Mesenchymal stem cell (in vitro differentiated cells and primary cell): Measurements from ENCODE around the gene WIF1.

Source experiments
- DNase-seq: peaks from one replicate; pipeline ENCODE4 v3.0.0-alpha.2; 2013
- H2AFZ ChIP-seq: one replicate; pipeline ENCODE4 v1.6.1; 2013; ENCODE audit warnings: low read depth, mild to moderate bottlenecking, control low read depth, inconsistent platforms, low read length, moderate library complexity
- H2AK5ac ChIP-seq: 2 replicates; pipeline ENCODE4 v1.6.1; 2013; ENCODE audit warnings: low read length, moderate library complexity, mild to moderate bottlenecking, inconsistent platforms; ENCODE audit not compliant: severe bottlenecking
- H2BK120ac ChIP-seq: one replicate; pipeline ENCODE4 v1.6.1; 2013; ENCODE audit warnings: low read depth, mild to moderate bottlenecking, inconsistent platforms, low read length, moderate library complexity
- H2BK12ac ChIP-seq, 2 experiments: one replicate each; pipeline ENCODE4 v1.6.1; 2013; ENCODE audit warnings: inconsistent platforms in 2 of 2, low read length in 2 of 2, mild to moderate bottlenecking in 2 of 2, moderate library complexity in 2 of 2, control low read depth in 1 of 2
- H2BK15ac ChIP-seq: one replicate; pipeline ENCODE4 v1.6.1; 2013; ENCODE audit warnings: mild to moderate bottlenecking, low read depth, inconsistent platforms; ENCODE audit not compliant: poor library complexity, severe bottlenecking
- H2BK5ac ChIP-seq: 2 replicates; pipeline ENCODE4 v1.6.1; 2013; ENCODE audit warnings: low read depth, mild to moderate bottlenecking, low read length, control low read depth, inconsistent platforms; ENCODE audit not compliant: poor library complexity, severe bottlenecking
- H3K14ac ChIP-seq, 2 experiments: one replicate each; pipeline ENCODE4 v1.6.1; 2013; ENCODE audit warnings: inconsistent platforms in 2 of 2, low read length in 2 of 2, control low read depth in 1 of 2, mild to moderate bottlenecking in 1 of 2, moderate library complexity in 1 of 2
- H3K18ac ChIP-seq, 2 experiments: one replicate each; pipeline ENCODE4 v1.6.1; 2013; ENCODE audit warnings: inconsistent platforms in 2 of 2, low read length in 2 of 2, control low read depth in 1 of 2, low read depth in 1 of 2, mild to moderate bottlenecking in 1 of 2
- H3K23ac ChIP-seq, 2 experiments: one replicate each; pipeline ENCODE4 v1.6.1; 2013; ENCODE audit warnings: inconsistent platforms in 2 of 2, low read length in 2 of 2, mild to moderate bottlenecking in 2 of 2, moderate library complexity in 2 of 2, control low read depth in 1 of 2
- H3K27ac ChIP-seq: 2 replicates; pipeline ENCODE4 v1.5.1; 2013; ENCODE audit warnings: mild to moderate bottlenecking, moderate library complexity, low read length, control low read depth, inconsistent platforms; ENCODE audit not compliant: poor library complexity, severe bottlenecking
- H3K27me3 ChIP-seq, 2 experiments: 2 replicates each; pipeline versions ENCODE4 v1.6.1 to v1.7.0; 2013; ENCODE audit warnings: low read length in 2 of 2, mild to moderate bottlenecking in 2 of 2, moderate library complexity in 2 of 2, control low read depth in 1 of 2, inconsistent platforms in 1 of 2; ENCODE audit not compliant: control insufficient read depth in 1 of 2, insufficient read depth in 1 of 2
- H3K36me3 ChIP-seq, 2 experiments: 2 replicates each; pipeline versions ENCODE4 v1.6.1 to v1.7.0; 2013; ENCODE audit warnings: low read length in 2 of 2, control low read depth in 1 of 2, inconsistent platforms in 1 of 2, low read depth in 1 of 2, mild to moderate bottlenecking in 1 of 2; ENCODE audit not compliant: insufficient read depth in 2 of 2, control insufficient read depth in 1 of 2
- H3K4ac ChIP-seq, 2 experiments: one replicate each; pipeline ENCODE4 v1.6.1; 2013; ENCODE audit warnings: inconsistent platforms in 2 of 2, low read length in 2 of 2, mild to moderate bottlenecking in 2 of 2, moderate library complexity in 2 of 2, control low read depth in 1 of 2, low read depth in 1 of 2
- H3K4me1 ChIP-seq: 2 replicates; pipeline ENCODE4 v1.6.1; 2013; ENCODE audit warnings: low read depth, low read length, control low read depth; ENCODE audit not compliant: control insufficient read depth, insufficient read depth
- H3K4me2 ChIP-seq: 2 replicates; pipeline ENCODE4 v1.6.1; 2013; ENCODE audit warnings: low read length, mild to moderate bottlenecking, inconsistent platforms; ENCODE audit not compliant: poor library complexity, severe bottlenecking
- H3K4me3 ChIP-seq, 2 experiments: 2 replicates each; pipeline versions ENCODE4 v1.5.1 to v1.7.0; 2013; ENCODE audit warnings: low read length in 2 of 2, mild to moderate bottlenecking in 2 of 2, control low read depth in 1 of 2, low read depth in 1 of 2; ENCODE audit not compliant: insufficient read depth in 1 of 2
- H3K79me1 ChIP-seq: replicated peaks from 2 replicates; pipeline ENCODE4 v1.6.1; 2013; ENCODE audit warnings: mild to moderate bottlenecking, control low read depth, low read length, inconsistent platforms; ENCODE audit not compliant: poor library complexity, severe bottlenecking
- H3K9ac ChIP-seq: 2 replicates; pipeline ENCODE4 v1.7.0; 2013; ENCODE audit warnings: mild to moderate bottlenecking, low read length, moderate library complexity
- H3K9me3 ChIP-seq: 2 replicates; pipeline ENCODE4 v1.7.0; 2013; ENCODE audit warnings: mild to moderate bottlenecking, low read length; ENCODE audit not compliant: control insufficient read depth
- H4K8ac ChIP-seq: one replicate; pipeline ENCODE4 v1.6.1; 2013; ENCODE audit warnings: inconsistent platforms, mild to moderate bottlenecking, low read length, moderate library complexity
- H4K91ac ChIP-seq: one replicate; pipeline ENCODE4 v1.6.1; 2013; ENCODE audit warnings: mild to moderate bottlenecking, low read length, inconsistent platforms
- WGBS: methylation state at CpG from one replicate; pipeline ENCODE4 v1.1.7; 2013; ENCODE audit warnings: mixed read lengths; 5-methylcytosine and 5-hydroxymethylcytosine counted together

The WIF1 gene

GRCh38 chr12:65055859-65056258 lies 65.2 kb downstream of the WIF1 start:
- Histone ChIP-seq H2BK15ac (no peak overlapping the region), H2AFZ (no peak overlapping the region), H3K9ac (no peak overlapping the region), H3K4me3 (no peak overlapping the region), H2BK120ac (no peak overlapping the region), H3K9me3 (no peaks in the 10 kb centered on the region), H3K4me1 (no peaks in the 10 kb centered on the region), H2BK5ac (no peak overlapping the region), H3K4ac (no peak overlapping the region), H4K8ac (no peak overlapping the region), H3K4me2 (no peak overlapping the region), H3K23ac (no peak overlapping the region), H3K14ac (no peak overlapping the region), H3K79me1 (no peaks in the 10 kb centered on the region), H3K27me3 (peaks cover 22 to 30% of the 10 kb centered on the region in 2 experiments), H3K18ac (no peak overlapping the region), H2BK12ac (no peak overlapping the region), H3K36me3 (no peaks in the 10 kb centered on the region), H3K27ac (no peak overlapping the region), H2AK5ac (no peak overlapping the region), H4K91ac (no peak overlapping the region)
- 58% methylated on average over 4 of the region's 4 CpGs for WGBS
- no peak for DNase-seq

GRCh38 chr12:65051218-65051617 lies 69.9 kb downstream of the WIF1 start:
- Histone ChIP-seq H3K4me1 (no peaks in the 10 kb centered on the region), H4K8ac (no peak overlapping the region), H2BK12ac (no peak overlapping the region), H3K36me3 (no peaks in the 10 kb centered on the region), H3K4me2 (no peak overlapping the region), H3K9me3 (no peaks in the 10 kb centered on the region), H3K14ac (no peak overlapping the region), H3K23ac (no peak overlapping the region), H3K27ac (no peak overlapping the region), H2BK120ac (no peak overlapping the region), H2AFZ (no peak overlapping the region), H2AK5ac (no peak overlapping the region), H3K4ac (no peak overlapping the region), H2BK15ac (no peak overlapping the region), H3K18ac (no peak overlapping the region), H4K91ac (no peak overlapping the region), H3K27me3 (peaks cover 23 to 42% of the 10 kb centered on the region in 2 experiments), H3K9ac (no peak overlapping the region), H3K79me1 (no peaks in the 10 kb centered on the region), H3K4me3 (no peak overlapping the region), H2BK5ac (no peak overlapping the region)
- WGBS: 83% methylated on average over 9 of the region's 9 CpGs
- no peak for DNase-seq

GRCh38 chr12:65045269-65045668 lies 75.8 kb downstream of the WIF1 start:
- Histone ChIP-seq H3K9me3 (no peaks in the 10 kb centered on the region), H3K4me2 (no peak overlapping the region), H2BK5ac (no peak overlapping the region), H2BK15ac (no peak overlapping the region), H3K36me3 (no peaks in the 10 kb centered on the region), H2AK5ac (no peak overlapping the region), H3K18ac (no peak overlapping the region), H3K27me3 (peaks cover 12 to 36% of the 10 kb centered on the region in 2 experiments), H3K27ac (no peak overlapping the region), H3K4ac (no peak overlapping the region), H3K23ac (no peak overlapping the region), H3K14ac (no peak overlapping the region), H3K9ac (no peak overlapping the region), H3K4me1 (no peaks in the 10 kb centered on the region), H3K79me1 (no peaks in the 10 kb centered on the region), H2BK120ac (no peak overlapping the region), H2BK12ac (no peak overlapping the region), H4K8ac (no peak overlapping the region), H4K91ac (no peak overlapping the region), H2AFZ (no peak overlapping the region), H3K4me3 (no peak overlapping the region)
- 79% methylated on average over 3 of the region's 4 CpGs for WGBS
- DNase-seq: no peak

GRCh38 chr12:65039301-65039700 lies 81.8 kb downstream of the WIF1 start:
- Histone ChIP-seq H3K4ac (no peak overlapping the region), H4K8ac (no peak overlapping the region), H3K23ac (no peak overlapping the region), H2BK15ac (no peak overlapping the region), H3K18ac (no peak overlapping the region), H2BK12ac (no peak overlapping the region), H3K27ac (no peak overlapping the region), H3K14ac (no peak overlapping the region), H3K4me2 (no peak overlapping the region), H3K79me1 (no peaks in the 10 kb centered on the region), H2AK5ac (no peak overlapping the region), H3K9ac (no peak overlapping the region), H3K36me3 (no peaks in the 10 kb centered on the region), H2AFZ (no peak overlapping the region), H3K9me3 (peaks cover 7% of the 10 kb centered on the region), H3K4me1 (no peaks in the 10 kb centered on the region), H2BK5ac (no peak overlapping the region), H4K91ac (no peak overlapping the region), H2BK120ac (no peak overlapping the region), H3K27me3 (peaks cover 5 to 35% of the 10 kb centered on the region in 2 experiments), H3K4me3 (no peak overlapping the region)
- DNase-seq: no peak
- WGBS: 54% methylated on average over 2 of the region's 2 CpGs
